MM.1S (cell line): ENCODE results near the gene TFAP2A.

Experiments used
- DNase-seq: peaks from one replicate; pipeline ENCODE4 v3.0.0-alpha.2; 2015
- H2AFZ ChIP-seq: fragments of 300-600 bp; sonication (generic); 2 replicates; pipeline ENCODE4 v1.6.0; 2016; ENCODE audit warnings: antibody characterized with exemption, low read length
- H3F3A ChIP-seq: fragments of 300-600 bp; sonication (generic); 2 replicates; pipeline ENCODE4 v1.6.1; 2016; ENCODE audit warnings: mild to moderate bottlenecking, antibody characterized with exemption, low read length, moderate library complexity, mixed read lengths; ENCODE audit not compliant: insufficient read depth
- H3K27ac ChIP-seq: fragments of 300-600 bp; sonication (generic); 2 replicates; pipeline ENCODE4 v1.5.1; 2016; ENCODE audit warnings: mild to moderate bottlenecking, low read length
- H3K27me3 ChIP-seq: fragments of 300-600 bp; sonication (generic); replicated peaks from 2 replicates; pipeline ENCODE4 v1.6.0; 2016; ENCODE audit warnings: low read length; ENCODE audit not compliant: insufficient read depth
- H3K36me3 ChIP-seq: fragments of 300-600 bp; sonication (generic); replicated peaks from 2 replicates; pipeline ENCODE4 v1.6.1; 2016; ENCODE audit warnings: mild to moderate bottlenecking, low read length, mixed read lengths; ENCODE audit not compliant: insufficient read depth
- H3K4me1 ChIP-seq: fragments of 300-600 bp; sonication (generic); 2 replicates; pipeline ENCODE4 v1.6.1; 2016; ENCODE audit warnings: low read length, mixed read lengths
- H3K4me2 ChIP-seq: fragments of 300-600 bp; sonication (generic); 2 replicates; pipeline ENCODE4 v1.6.0; 2016; ENCODE audit warnings: low read depth, low read length
- H3K4me3 ChIP-seq: fragments of 300-600 bp; sonication (generic); 2 replicates; pipeline ENCODE4 v1.5.1; 2016; ENCODE audit warnings: low read length, mixed read lengths
- H3K79me2 ChIP-seq: fragments of 300-600 bp; sonication (generic); 2 replicates; pipeline ENCODE4 v1.6.1; 2016; ENCODE audit warnings: mixed run types, low read length, mixed read lengths
- H3K9ac ChIP-seq: fragments of 300-600 bp; sonication (generic); 2 replicates; pipeline ENCODE4 v1.6.1; 2016; ENCODE audit warnings: low read length, mixed read lengths
- H3K9me2 ChIP-seq: fragments of 300-600 bp; sonication (generic); replicated peaks from 2 replicates; pipeline ENCODE4 v1.6.1; 2016; ENCODE audit warnings: mild to moderate bottlenecking, low read length, mixed read lengths; ENCODE audit not compliant: insufficient read depth
- H3K9me3 ChIP-seq: fragments of 300-600 bp; sonication (generic); replicated peaks from 2 replicates; pipeline ENCODE4 v1.6.1; 2016; ENCODE audit warnings: mild to moderate bottlenecking, low read length, mixed read lengths; ENCODE audit not compliant: insufficient read depth
- H4K20me1 ChIP-seq: fragments of 300-600 bp; sonication (generic); 2 replicates; pipeline ENCODE4 v1.6.1; 2016; ENCODE audit warnings: mild to moderate bottlenecking, low read length, moderate library complexity, mixed read lengths; ENCODE audit not compliant: insufficient read depth
- EZH2 ChIP-seq: fragments of 300-600 bp; sonication (generic); optimal IDR thresholded peaks from 2 replicates; pipeline ENCODE3; 2017; ENCODE audit warnings: low read depth, mild to moderate bottlenecking, antibody characterized with exemption, low read length, mixed read lengths
- EZH2phosphoT487 ChIP-seq: fragments of 300-600 bp; sonication (generic); IDR thresholded peaks from 2 replicates; pipeline ENCODE4 v1.6.1; 2018; ENCODE audit warnings: antibody characterized with exemption, low read length
- TF ChIP-seq, protein P1 (sequence below): fragments of 300-600 bp; sonication (generic); IDR thresholded peaks from 2 replicates; pipeline ENCODE4 v1.5.1; 2016; ENCODE audit warnings: antibody characterized with exemption, low read length, mixed read lengths

TFAP2A gene

DNA sequence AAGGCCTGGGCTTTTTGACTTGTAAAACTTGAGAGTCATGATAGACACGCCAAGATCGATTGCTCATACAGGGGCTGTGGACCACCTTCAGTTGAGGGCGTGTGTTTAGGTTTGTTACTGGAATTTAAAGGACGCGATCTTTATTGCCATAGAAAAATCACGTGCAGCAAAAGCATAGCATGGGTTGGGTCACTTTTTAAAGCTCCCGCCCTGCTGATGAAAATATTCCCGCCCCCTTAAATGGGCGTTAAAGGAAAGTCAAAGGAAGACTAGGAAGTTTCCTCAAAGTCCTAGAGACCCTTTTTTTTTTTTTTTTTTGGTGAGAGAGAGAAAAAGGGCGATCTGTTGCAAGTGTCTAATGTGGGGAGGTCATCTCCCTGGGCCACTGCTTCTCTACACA is 23.1 kb downstream of the TFAP2A start:
- Histone ChIP-seq H3K4me2 (no peak overlapping the region), H3K79me2 (no peaks in the 10 kb centered on the region), H3F3A (no peaks in the 10 kb centered on the region), H3K9ac (no peak overlapping the region), H3K36me3 (no peaks in the 10 kb centered on the region), H3K27me3 (no peaks in the 10 kb centered on the region), H3K27ac (no peak overlapping the region), H3K4me1 (no peaks in the 10 kb centered on the region), H3K4me3 (no peak overlapping the region), H4K20me1 (no peaks in the 10 kb centered on the region), H3K9me3 (no peaks in the 10 kb centered on the region), H2AFZ (no peak overlapping the region), H3K9me2 (no peaks in the 10 kb centered on the region)
- no peak for DNase-seq
- TF ChIP-seq, protein P1, sequence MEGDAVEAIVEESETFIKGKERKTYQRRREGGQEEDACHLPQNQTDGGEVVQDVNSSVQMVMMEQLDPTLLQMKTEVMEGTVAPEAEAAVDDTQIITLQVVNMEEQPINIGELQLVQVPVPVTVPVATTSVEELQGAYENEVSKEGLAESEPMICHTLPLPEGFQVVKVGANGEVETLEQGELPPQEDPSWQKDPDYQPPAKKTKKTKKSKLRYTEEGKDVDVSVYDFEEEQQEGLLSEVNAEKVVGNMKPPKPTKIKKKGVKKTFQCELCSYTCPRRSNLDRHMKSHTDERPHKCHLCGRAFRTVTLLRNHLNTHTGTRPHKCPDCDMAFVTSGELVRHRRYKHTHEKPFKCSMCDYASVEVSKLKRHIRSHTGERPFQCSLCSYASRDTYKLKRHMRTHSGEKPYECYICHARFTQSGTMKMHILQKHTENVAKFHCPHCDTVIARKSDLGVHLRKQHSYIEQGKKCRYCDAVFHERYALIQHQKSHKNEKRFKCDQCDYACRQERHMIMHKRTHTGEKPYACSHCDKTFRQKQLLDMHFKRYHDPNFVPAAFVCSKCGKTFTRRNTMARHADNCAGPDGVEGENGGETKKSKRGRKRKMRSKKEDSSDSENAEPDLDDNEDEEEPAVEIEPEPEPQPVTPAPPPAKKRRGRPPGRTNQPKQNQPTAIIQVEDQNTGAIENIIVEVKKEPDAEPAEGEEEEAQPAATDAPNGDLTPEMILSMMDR = no peak
- TF ChIP-seq EZH2 (no peak), EZH2phosphoT487 (no peak)

DNA sequence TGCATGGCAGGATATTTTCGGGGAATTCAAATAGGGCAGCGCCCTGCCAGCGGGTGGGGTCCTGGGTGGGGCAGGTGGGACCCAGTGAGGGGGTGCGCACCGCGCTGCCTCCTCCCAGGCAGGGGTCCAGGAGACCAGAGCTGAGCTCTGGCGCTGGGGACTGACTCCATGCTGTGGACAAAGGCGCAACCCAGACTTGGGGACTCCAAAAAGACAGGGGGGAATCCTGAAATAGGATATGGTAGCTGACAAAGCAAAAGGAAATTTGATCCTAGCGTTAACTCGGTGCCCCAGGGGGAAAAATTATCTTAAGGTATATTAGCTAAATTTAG is 23.6 kb downstream of the TFAP2A start:
- no peaks in the 10 kb centered on the region for H4K20me1 ChIP-seq
- no peaks in the 10 kb centered on the region for H3K36me3 ChIP-seq
- H3K4me1 ChIP-seq = no peaks in the 10 kb centered on the region
- no peaks in the 10 kb centered on the region for H3K9me2 ChIP-seq
- no peaks in the 10 kb centered on the region for H3K79me2 ChIP-seq
- H2AFZ ChIP-seq = no peak overlapping the region
- TF ChIP-seq EZH2phosphoT487 (no peak), EZH2 (no peak)
- TF ChIP-seq, protein P1 = no peak
- no peaks in the 10 kb centered on the region for H3K27me3 ChIP-seq
- no peak overlapping the region for H3K9ac ChIP-seq
- no peak overlapping the region for H3K4me2 ChIP-seq
- H3F3A ChIP-seq = no peaks in the 10 kb centered on the region
- no peak for DNase-seq
- no peaks in the 10 kb centered on the region for H3K9me3 ChIP-seq
- no peak overlapping the region for H3K27ac ChIP-seq
- H3K4me3 ChIP-seq = no peak overlapping the region

- Histone ChIP-seq H3K9me2 (no peaks in the 10 kb centered on the region), H3K4me1 (no peaks in the 10 kb centered on the region), H3K4me2 (no peak overlapping the region), H3K79me2 (no peaks in the 10 kb centered on the region), H2AFZ (no peak overlapping the region), H3K9ac (no peak overlapping the region), H3F3A (no peaks in the 10 kb centered on the region), H3K4me3 (no peak overlapping the region), H4K20me1 (no peaks in the 10 kb centered on the region), H3K36me3 (no peaks in the 10 kb centered on the region), H3K9me3 (no peaks in the 10 kb centered on the region), H3K27me3 (no peaks in the 10 kb centered on the region), H3K27ac (no peak overlapping the region)
- TF ChIP-seq, protein P1 = no peak
- TF ChIP-seq EZH2 (no peak), EZH2phosphoT487 (no peak)
- DNase-seq = no peak
Measured at GRCh38 chr6:10390495-10391298, 24.2 kb downstream of the TFAP2A start.
